Measurements from ENCODE around the gene ANO8. TPM values are rescaled to one million over a fixed set of nuclear protein-coding genes. Genes with fewer than 3 reads are reported as not detected.
A peak's percentile ranks its signal among the peaks of the same experiment; 100 is the strongest.
"Not testable (repeated sequence)": the region's sequence is repeated elsewhere in the genome, so short reads cannot be mapped to it uniquely, and the experiment has no call there.

ANO8 gene, protein sequence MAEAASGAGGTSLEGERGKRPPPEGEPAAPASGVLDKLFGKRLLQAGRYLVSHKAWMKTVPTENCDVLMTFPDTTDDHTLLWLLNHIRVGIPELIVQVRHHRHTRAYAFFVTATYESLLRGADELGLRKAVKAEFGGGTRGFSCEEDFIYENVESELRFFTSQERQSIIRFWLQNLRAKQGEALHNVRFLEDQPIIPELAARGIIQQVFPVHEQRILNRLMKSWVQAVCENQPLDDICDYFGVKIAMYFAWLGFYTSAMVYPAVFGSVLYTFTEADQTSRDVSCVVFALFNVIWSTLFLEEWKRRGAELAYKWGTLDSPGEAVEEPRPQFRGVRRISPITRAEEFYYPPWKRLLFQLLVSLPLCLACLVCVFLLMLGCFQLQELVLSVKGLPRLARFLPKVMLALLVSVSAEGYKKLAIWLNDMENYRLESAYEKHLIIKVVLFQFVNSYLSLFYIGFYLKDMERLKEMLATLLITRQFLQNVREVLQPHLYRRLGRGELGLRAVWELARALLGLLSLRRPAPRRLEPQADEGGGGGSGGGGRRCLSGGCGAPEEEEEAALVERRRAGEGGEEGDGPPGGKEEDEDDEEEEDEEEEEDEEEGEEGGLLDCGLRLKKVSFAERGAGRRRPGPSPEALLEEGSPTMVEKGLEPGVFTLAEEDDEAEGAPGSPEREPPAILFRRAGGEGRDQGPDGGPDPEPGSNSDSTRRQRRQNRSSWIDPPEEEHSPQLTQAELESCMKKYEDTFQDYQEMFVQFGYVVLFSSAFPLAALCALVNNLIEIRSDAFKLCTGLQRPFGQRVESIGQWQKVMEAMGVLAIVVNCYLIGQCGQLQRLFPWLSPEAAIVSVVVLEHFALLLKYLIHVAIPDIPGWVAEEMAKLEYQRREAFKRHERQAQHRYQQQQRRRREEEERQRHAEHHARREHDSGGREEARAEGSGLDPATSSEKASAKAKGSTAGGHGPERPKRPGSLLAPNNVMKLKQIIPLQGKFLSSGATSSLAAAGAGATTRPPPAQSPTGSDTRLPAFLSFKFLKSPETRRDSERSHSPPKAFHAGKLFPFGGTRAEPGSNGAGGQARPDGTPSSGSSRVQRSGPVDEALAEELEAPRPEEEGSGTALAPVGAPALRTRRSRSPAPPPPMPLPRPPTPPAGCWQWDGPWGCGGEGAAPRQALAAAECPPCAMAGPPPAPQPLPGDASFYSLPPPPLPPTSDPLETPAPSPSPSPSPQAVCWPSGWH
- total RNA-seq = 9.2 and 9.4 TPM in 2 replicates

DNA sequence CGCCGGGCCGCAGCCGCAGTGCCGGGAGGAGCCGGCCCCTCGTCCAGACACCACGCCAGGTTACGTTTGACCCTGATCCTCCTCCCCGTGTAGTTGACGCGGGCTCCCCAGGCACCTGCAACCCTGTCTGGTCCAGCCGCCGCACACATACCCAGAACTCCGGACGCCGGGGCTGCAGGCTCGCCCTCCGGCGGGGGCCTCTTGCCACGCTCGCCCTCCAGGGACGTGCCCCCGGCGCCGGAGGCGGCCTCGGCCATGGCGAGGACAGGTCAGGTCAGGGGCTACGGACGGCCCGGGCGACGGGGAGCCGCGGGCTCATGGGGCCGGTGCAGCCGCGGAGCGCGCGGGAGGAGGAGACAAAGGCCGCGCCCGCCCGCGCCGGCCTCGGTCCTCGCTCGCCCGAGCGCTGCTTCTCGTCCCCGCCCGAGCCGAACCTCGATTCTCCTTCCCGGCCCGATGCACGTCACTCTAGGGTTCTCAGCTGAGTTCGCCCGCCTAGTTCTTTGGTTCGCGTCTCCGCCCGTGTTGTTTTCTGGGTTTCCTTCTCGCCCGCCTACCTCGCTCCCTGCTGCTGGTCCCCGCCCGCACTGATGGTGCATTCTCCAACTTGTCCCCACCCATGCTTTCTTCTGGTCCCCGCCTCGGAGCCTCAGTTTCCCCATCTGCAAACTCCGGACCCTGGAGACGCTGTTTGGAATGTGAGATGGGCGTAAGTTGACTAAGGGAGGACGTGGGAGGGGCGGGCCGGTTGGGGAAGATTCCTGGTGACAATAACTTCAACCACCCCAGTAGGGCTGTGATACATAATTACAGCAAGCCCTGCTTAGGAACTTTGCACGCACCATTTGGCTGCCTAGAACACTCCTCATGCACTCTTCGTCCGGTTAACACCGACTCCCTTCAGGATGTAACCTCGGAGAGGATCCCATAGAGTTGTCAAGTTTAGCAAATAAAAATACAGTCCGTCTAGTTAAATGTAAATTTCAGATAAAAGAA is at the start of gene ANO8:
Gene ANO8, minus strand, starts transcription at position 442 of the 996 bp plus-strand sequence. Its CDS starts 185 bp downstream, at position 257.
- H3K27ac Mint-ChIP-seq = peak within 1 kb of the TSS; percentile 85
- intact Hi-C loops (cut with micrococcal nuclease) = loop anchor here (5.0 kb wide), 2 partner anchors 42 to 73 kb away; partner anchors contain the start of gene BST2
- peak within 1 kb of the TSS; percentile 84 for H3K4me3 Mint-ChIP-seq (ENCODE audit: low read depth)
- no peaks in the 10 kb centered on the region for H3K9me3 Mint-ChIP-seq
- peak; percentile 96 for DNase-seq (ENCODE audit: low spot score)
- peaks cover 9% of the 10 kb centered on the region for H3K27me3 Mint-ChIP-seq (ENCODE audit: low read depth)
- peaks cover 23% of the 10 kb centered on the region for H3K36me3 Mint-ChIP-seq (ENCODE audit: low read depth)
- peaks cover 15% of the 10 kb centered on the region for H3K4me1 Mint-ChIP-seq (ENCODE audit: low read depth)

DNA sequence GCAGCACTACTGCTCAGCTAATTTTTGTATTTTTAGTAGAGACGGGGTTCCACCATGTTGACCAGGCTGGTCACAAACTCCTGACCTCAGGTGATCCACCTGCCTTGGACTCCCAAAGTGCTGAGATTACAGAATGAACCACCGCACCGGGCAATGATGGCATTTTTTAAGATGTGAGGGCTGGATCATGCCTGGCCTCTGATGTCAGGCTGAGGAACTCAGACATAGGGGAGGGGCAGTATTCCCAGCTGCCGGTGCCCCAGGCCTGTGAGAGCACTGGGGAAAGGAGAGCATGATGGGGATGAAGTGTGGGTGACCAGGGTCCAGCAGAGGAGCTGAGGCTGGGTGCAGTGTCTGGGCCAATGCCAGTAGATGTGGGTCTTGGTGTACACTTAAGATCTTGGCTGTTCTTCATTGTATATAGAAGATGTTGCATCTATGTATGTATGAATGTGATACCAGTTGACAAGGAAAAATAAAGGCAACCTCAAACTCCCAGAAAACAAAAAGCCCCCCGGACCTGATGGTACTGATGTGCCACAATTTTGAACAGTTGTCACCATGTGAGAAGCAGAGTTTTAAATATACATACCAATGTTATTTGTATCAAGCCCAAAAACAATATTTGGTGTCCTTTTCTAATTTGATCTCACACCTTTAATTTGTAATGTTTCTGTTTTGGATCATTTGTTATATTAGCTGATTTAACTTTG is 45.9 kb upstream of the ANO8 start:
- DNase-seq (ENCODE audit: low spot score) = no peak
- Mint-ChIP-seq H3K4me3 (ENCODE audit: low read depth) (no peak overlapping the region), H3K9me3 (peaks cover 4% of the 10 kb centered on the region), H3K4me1 (ENCODE audit: low read depth) (peaks cover 4% of the 10 kb centered on the region), H3K27me3 (ENCODE audit: low read depth) (peaks cover 5% of the 10 kb centered on the region), H3K27ac (no peak overlapping the region), H3K36me3 (ENCODE audit: low read depth) (peaks cover 4% of the 10 kb centered on the region)
- intact Hi-C loops (cut with micrococcal nuclease) = no loop called here

DNA sequence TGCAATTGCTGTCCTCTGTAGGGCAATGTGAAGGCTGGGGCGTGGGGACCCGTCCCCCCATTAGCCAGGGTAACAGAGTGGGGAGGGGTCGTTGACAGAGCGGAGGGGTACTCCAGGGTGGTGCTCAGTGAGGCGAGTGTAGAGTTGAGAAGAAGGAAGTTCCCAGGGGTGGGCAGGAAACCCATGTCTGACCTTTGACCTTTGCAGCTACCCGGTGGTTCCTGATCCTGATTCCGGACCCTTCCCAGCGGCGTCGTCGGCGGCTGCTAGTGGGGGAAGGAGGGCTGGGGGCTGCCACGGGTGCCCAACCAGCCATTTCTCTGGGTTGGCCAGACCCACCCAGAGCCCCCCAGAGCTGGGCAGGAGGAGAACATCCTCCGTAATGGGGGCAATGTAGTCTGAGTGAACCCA is 44.6 kb upstream of the ANO8 start:
- no peak overlapping the region for H3K4me3 Mint-ChIP-seq (ENCODE audit: low read depth)
- peaks cover 4% of the 10 kb centered on the region for H3K9me3 Mint-ChIP-seq
- intact Hi-C loops (cut with micrococcal nuclease) = no loop called here
- H3K27ac Mint-ChIP-seq = no peak overlapping the region
- peaks cover 5% of the 10 kb centered on the region for H3K27me3 Mint-ChIP-seq (ENCODE audit: low read depth)
- H3K4me1 Mint-ChIP-seq (ENCODE audit: low read depth) = peaks cover 4% of the 10 kb centered on the region
- H3K36me3 Mint-ChIP-seq (ENCODE audit: low read depth) = peaks cover 4% of the 10 kb centered on the region
- DNase-seq (ENCODE audit: low spot score) = no peak

DNA sequence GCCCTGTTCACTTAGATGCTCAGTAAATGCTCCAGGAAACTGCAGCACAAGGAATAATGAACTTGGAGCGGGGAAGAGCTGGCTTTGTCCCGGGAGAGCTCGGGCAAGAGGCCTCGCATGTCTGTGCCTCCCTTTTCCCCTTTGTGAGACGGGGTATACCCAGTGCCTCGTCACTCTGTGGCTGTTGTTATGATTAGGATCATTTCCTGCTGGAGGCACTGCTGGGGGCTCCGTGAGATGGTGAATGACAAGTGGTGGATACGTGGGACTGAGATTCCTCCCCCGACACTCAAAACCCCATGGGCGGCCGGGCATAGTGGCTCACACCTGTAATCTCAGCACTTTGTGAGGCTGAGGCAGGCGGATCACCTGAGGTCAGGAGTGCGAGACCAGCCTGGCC is 43.6 kb upstream of the ANO8 start:
- no peak overlapping the region for H3K4me3 Mint-ChIP-seq (ENCODE audit: low read depth)
- no peak for DNase-seq (ENCODE audit: low spot score)
- H3K27me3 Mint-ChIP-seq (ENCODE audit: low read depth) = peaks cover 5% of the 10 kb centered on the region
- H3K4me1 Mint-ChIP-seq (ENCODE audit: low read depth) = peaks cover 4% of the 10 kb centered on the region
- H3K27ac Mint-ChIP-seq = no peak overlapping the region
- H3K36me3 Mint-ChIP-seq (ENCODE audit: low read depth) = peaks cover 4% of the 10 kb centered on the region
- H3K9me3 Mint-ChIP-seq = peaks cover 4% of the 10 kb centered on the region
- intact Hi-C loops (cut with micrococcal nuclease) = no loop called here

DNA sequence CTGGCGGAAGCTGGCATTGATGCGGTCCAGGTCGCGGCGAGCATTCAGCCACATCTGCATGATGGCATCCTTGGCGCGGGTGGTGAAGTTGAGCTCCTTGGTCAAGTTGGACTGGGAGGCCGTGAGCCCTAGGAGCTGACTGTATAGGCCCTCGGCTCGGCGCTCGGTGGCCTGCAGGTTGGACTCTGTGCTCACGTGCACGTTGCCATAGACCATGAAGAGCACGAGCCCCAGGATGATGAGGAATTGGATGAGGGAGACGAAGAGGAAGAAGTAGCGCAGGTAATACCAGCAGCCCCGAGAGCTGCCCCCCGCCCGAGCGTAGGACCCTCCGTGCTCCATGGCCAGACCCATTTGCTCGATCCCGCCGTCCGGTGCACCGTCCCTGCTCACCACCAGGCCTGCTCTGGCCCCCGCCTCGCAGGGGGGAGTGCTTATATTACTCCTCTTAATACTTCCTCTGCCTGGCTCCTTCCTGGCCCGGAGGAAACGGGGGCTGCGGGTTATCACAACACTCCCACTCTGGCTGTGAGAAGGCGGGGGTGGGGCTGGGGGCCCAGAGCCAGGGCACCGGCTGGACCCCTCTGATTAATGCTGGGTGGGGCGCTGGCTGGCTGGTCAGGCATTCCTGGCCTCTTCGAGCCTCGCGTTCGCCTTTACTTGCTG is 42.4 kb upstream of the ANO8 start, which contains the start of gene PLVAP:
Gene PLVAP, minus strand, starts transcription at position 408 of the 666 bp plus-strand sequence. Its CDS starts 54 bp downstream, at position 354.
- DNase-seq (ENCODE audit: low spot score) = no peak
- intact Hi-C loops (cut with micrococcal nuclease) = no loop called here
- no peak within 1 kb of the TSS for H3K27ac Mint-ChIP-seq
- no peak within 1 kb of the TSS for H3K4me3 Mint-ChIP-seq (ENCODE audit: low read depth)
- H3K9me3 Mint-ChIP-seq = peaks cover 4% of the 10 kb centered on the region
- H3K36me3 Mint-ChIP-seq (ENCODE audit: low read depth) = peaks cover 4% of the 10 kb centered on the region
- H3K4me1 Mint-ChIP-seq (ENCODE audit: low read depth) = no peaks in the 10 kb centered on the region
- H3K27me3 Mint-ChIP-seq (ENCODE audit: low read depth) = peaks cover 5% of the 10 kb centered on the region

DNA sequence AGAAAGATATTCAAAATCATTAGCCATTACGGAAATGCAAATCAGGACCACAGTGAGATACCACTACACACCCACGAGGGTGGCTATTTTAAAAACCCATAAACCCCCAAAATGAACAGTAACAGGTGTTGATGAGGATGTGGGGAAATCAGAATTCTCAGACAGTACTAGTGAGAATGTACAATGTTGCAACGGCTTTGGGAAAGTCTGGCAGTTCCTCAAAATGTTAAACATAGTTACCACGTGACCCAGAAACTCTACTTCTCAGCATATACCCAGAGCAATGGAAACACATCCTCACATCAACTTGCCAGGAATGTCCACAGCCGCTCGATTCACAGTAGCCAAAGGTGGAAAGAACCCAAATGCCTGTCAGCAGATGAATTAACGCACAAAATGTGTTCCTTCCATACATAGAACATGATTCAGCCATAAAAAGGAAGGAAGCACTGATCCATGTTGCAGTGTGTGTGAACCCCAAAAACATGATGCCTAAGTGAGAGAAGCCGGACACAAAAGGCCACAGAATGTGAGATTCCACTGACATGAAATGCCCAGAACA is 35.5 kb upstream of the ANO8 start:
- H3K27ac Mint-ChIP-seq = no peak overlapping the region

DNA sequence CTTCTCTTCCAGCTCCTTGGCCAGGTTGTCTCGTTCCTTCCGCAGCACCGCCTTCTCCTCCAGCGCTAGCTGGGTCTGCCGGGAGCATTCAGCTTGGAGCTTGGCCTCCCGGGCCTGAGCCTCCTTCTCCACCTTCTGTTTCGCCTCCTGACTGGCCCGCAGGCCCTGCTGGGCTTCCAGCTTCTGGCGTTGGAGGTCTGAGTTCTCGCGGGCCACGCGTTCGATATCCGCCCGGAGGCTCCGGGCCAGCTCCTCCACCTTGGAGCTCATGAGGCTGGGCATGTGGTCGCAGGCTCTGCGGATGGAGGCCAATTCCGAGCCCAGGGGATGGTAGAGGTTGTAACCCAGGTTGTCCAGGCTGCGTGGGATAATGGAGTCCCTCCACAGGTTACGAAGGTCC is 30.7 kb upstream of the ANO8 start:
- no peak overlapping the region for H3K27ac Mint-ChIP-seq
- H3K9me3 Mint-ChIP-seq = no peaks in the 10 kb centered on the region
- H3K4me3 Mint-ChIP-seq (ENCODE audit: low read depth) = no peak overlapping the region

More for the DNA sequence above, 35.5 kb upstream of the ANO8 start:
- Mint-ChIP-seq H3K36me3 (ENCODE audit: low read depth) (no peaks in the 10 kb centered on the region), H3K9me3 (no peaks in the 10 kb centered on the region), H3K27me3 (ENCODE audit: low read depth) (peaks cover 5% of the 10 kb centered on the region), H3K4me3 (ENCODE audit: low read depth) (no peak overlapping the region), H3K4me1 (ENCODE audit: low read depth) (no peaks in the 10 kb centered on the region)
- no peak for DNase-seq (ENCODE audit: low spot score)
- intact Hi-C loops (cut with micrococcal nuclease) = no loop called here

DNA sequence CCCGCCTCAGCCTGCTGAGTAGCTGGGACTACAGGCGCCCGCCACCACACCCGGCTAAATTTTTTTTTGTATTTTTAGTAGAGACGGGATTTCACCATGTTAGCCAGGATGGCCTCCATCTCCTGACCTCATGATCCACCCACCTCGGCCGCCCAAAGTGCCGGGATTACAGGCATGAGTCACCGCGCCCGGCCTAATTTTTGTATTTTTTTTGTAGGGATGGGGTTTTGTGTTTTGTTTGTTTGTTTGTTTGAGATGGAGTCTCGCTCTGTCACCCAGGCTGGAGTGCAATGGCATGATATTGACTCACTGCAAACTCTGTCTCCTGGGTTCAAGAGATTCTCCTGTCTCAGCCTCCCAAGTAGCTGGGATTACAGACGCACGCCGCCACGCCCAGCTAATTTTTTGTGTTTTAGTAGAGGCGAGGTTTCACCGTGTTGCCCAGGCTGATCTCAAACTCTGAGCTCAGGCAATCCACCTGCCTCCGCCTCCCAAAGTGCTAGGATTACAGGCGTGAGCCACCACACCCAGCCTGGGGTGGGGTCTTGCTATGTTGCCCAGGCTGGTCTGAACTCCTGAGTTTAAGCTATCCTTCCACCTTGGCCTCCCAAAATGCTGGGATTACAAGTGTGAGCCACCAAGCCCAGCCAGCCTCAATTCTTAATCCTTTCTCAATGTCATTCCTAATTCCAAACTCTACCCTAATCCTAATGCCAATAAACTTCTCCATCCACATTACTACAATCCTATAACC is 29.4 kb upstream of the ANO8 start:
- intact Hi-C loops (cut with micrococcal nuclease); H3K36me3 Mint-ChIP-seq (ENCODE audit: low read depth); H3K4me3 Mint-ChIP-seq (ENCODE audit: low read depth); H3K27ac Mint-ChIP-seq; H3K4me1 Mint-ChIP-seq (ENCODE audit: low read depth); H3K9me3 Mint-ChIP-seq; DNase-seq (ENCODE audit: low spot score); H3K27me3 Mint-ChIP-seq (ENCODE audit: low read depth): not testable (repeated sequence)

More for the DNA sequence above, 30.7 kb upstream of the ANO8 start:
- Mint-ChIP-seq H3K27me3 (ENCODE audit: low read depth) (peaks cover 8% of the 10 kb centered on the region), H3K36me3 (ENCODE audit: low read depth) (no peaks in the 10 kb centered on the region), H3K4me1 (ENCODE audit: low read depth) (no peaks in the 10 kb centered on the region)
- intact Hi-C loops (cut with micrococcal nuclease) = no loop called here
- DNase-seq (ENCODE audit: low spot score) = no peak

DNA sequence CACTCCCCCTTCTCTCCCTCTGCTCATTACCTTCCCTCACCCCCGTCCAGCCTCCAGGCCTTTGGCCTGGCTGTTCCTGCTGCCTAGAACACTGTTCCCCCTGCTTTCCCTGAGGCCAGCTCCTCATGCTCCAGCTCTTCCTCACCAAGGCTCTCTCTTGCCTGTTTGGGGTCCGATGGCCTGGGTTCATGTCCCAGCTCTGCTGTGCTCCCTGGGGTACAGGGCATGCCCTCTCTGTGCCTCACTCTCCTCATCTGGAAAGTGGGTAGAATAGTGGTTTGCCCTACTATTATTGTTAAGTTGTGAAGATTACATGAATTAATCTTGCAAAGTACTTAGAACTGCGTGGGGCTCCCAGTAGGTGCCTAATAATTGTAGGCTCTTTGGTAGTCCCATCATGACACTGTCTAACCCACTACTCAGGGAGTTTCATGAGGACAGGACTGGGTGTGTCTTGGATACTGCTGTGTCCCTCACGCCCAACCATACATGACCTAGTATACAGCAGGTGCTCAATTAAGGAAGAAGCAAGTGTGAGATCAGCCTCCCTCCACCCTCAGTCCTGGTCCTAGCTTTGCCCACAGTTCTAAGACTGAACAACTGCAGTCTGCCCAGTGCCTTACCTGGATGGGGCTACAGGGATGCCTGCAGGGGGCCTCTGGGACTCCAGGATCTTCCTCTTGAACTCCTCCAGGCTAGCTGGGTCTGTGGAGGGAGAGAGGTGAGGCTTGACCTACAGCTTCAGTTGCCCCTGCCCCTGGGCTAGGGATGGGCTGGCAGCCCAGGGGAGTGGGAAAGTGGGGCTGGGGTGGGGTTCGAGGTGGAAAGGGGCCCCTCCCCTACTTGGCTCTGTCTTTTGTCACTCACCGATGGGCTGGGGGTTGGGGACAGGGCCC is 25.5 kb upstream of the ANO8 start:
- no peak overlapping the region for H3K4me3 Mint-ChIP-seq (ENCODE audit: low read depth)
- peaks cover 5% of the 10 kb centered on the region for H3K27me3 Mint-ChIP-seq (ENCODE audit: low read depth)
- H3K36me3 Mint-ChIP-seq (ENCODE audit: low read depth) = no peaks in the 10 kb centered on the region
- intact Hi-C loops (cut with micrococcal nuclease) = no loop called here
- H3K9me3 Mint-ChIP-seq = no peaks in the 10 kb centered on the region
- no peaks in the 10 kb centered on the region for H3K4me1 Mint-ChIP-seq (ENCODE audit: low read depth)
- H3K27ac Mint-ChIP-seq = no peak overlapping the region
- DNase-seq (ENCODE audit: low spot score) = no peak
